ENCODE results near the gene CNN3. TPM values are rescaled to one million over a fixed set of nuclear protein-coding genes. Genes with fewer than 3 reads are reported as not detected.

The CNN3 gene
- total RNA-seq, 1 donor = 211 TPM

GRCh38 chr1:94940738-94941137 lies 13.8 kb upstream of the CNN3 start:
- DNase-seq (ENCODE audit: low read depth) = no peak
- no peak for TF ChIP-seq CTCF (IDR thresholded peaks at IDR 0.05; ENCODE audit: insufficient read depth, low read length)
- no peak overlapping the region for H3K4me3 ChIP-seq (ENCODE audit: low read depth, low read length)

- DNase-seq (ENCODE audit: low read depth) = no peak
- no peak for TF ChIP-seq CTCF (IDR thresholded peaks at IDR 0.05; ENCODE audit: insufficient read depth, low read length)
- no peak overlapping the region for H3K4me3 ChIP-seq (ENCODE audit: low read depth, low read length)
These were observed 10.9 kb upstream of the CNN3 start for GRCh38 chr1:94937820-94938219.

- DNase-seq (ENCODE audit: low read depth) = peak; percentile 53
These were observed 10.1 kb upstream of the CNN3 start for GRCh38 chr1:94936861-94937620.

GRCh38 chr1:94935476-94935875 lies 8.6 kb upstream of the CNN3 start:
- TF ChIP-seq CTCF (IDR thresholded peaks at IDR 0.05; ENCODE audit: insufficient read depth, low read length) = no peak
- no peak for DNase-seq (ENCODE audit: low read depth)
- H3K4me3 ChIP-seq (ENCODE audit: low read depth, low read length) = no peak overlapping the region

More at GRCh38 chr1:94936861-94937620, 10.1 kb upstream of the CNN3 start:
- no peak for TF ChIP-seq CTCF (IDR thresholded peaks at IDR 0.05; ENCODE audit: insufficient read depth, low read length)
- no peak overlapping the region for H3K4me3 ChIP-seq (ENCODE audit: low read depth, low read length)

- H3K4me3 ChIP-seq (ENCODE audit: low read depth, low read length) = no peak overlapping the region
- no peak for TF ChIP-seq CTCF (IDR thresholded peaks at IDR 0.05; ENCODE audit: insufficient read depth, low read length)
- DNase-seq (ENCODE audit: low read depth) = no peak
These were observed 8.1 kb upstream of the CNN3 start for GRCh38 chr1:94935034-94935433.

GRCh38 chr1:94934551-94934950 lies 7.6 kb upstream of the CNN3 start:
- H3K4me3 ChIP-seq (ENCODE audit: low read depth, low read length) = no peak overlapping the region
- no peak for DNase-seq (ENCODE audit: low read depth)
- no peak for TF ChIP-seq CTCF (IDR thresholded peaks at IDR 0.05; ENCODE audit: insufficient read depth, low read length)

Measured in fibroblast of the aortic adventitia (primary cell).